ENCODE measurements around the gene PTBP1. TPM values are rescaled to one million over a fixed set of nuclear protein-coding genes. Genes with fewer than 3 reads are reported as not detected.

PTBP1 gene
- total and polyA plus RNA-seq, 8 donors = 83.3 to 160 (median 115) TPM

GRCh38 chr19:801030-801860 is 4.0 kb downstream of the PTBP1 start:
- peaks cover 7 to 26% (median 25%) of the 10 kb centered on the region in 3 donors for H3K36me3 ChIP-seq
- intact Hi-C loops (cut with DNase I) = no loop called here
- peaks cover 30 to 34% (median 30%) of the 10 kb centered on the region in 3 donors for H3K4me1 ChIP-seq
- peak overlapping the region; percentile 20 to 97 (median 82) for H3K27ac ChIP-seq
- DNase-seq = peak; percentile 66 to 92 (median 77)
- no peaks in the 10 kb centered on the region for H3K9me3 ChIP-seq
- H3K27me3 ChIP-seq = no peaks in the 10 kb centered on the region
- FAIRE-seq = no peak
- TF ChIP-seq CTCF (IDR thresholded peaks at IDR 0.05) = no peak
- peak in 3 of 4 donors; percentile 4 to 10 (median 5) for ATAC-seq
- H3K4me3 ChIP-seq = peak overlapping the region in 3 of 4 donors; percentile 3 to 87 (median 74)
- WGBS, 2 donors = 23 to 28% methylated on average over 29 of the region's 29 CpGs

- DNase-seq = peak in 2 of 6 donors; percentile 57 to 70
- H3K4me3 ChIP-seq = peak overlapping the region in 2 of 4 donors; percentile 74 to 87
- no peak for FAIRE-seq
- peak in 1 of 4 donors; percentile 8 for ATAC-seq
- WGBS, 2 donors = 34 to 40% methylated on average over 23 of the region's 23 CpGs
- no peaks in the 10 kb centered on the region for H3K9me3 ChIP-seq
- intact Hi-C loops (cut with DNase I) = no loop called here
- no peaks in the 10 kb centered on the region for H3K27me3 ChIP-seq
- peak overlapping the region in 3 of 4 donors; percentile 68 to 97 (median 96) for H3K27ac ChIP-seq
- peaks cover 30 to 34% (median 30%) of the 10 kb centered on the region in 3 donors for H3K4me1 ChIP-seq
- no peak for TF ChIP-seq CTCF (IDR thresholded peaks at IDR 0.05)
- peaks cover 9 to 34% (median 32%) of the 10 kb centered on the region in 3 donors for H3K36me3 ChIP-seq
Observed at GRCh38 chr19:801861-802497, 4.7 kb downstream of the PTBP1 start.

GRCh38 chr19:802498-803098 is 5.3 kb downstream of the PTBP1 start:
- DNase-seq = peak in 1 of 6 donors; percentile 32
- intact Hi-C loops (cut with DNase I) = no loop called here
- no peak for TF ChIP-seq CTCF (IDR thresholded peaks at IDR 0.05)
- H3K4me1 ChIP-seq = peaks cover 30 to 34% (median 30%) of the 10 kb centered on the region in 3 donors
- H3K4me3 ChIP-seq = peak overlapping the region in 1 of 4 donors; percentile 17
- no peak for FAIRE-seq
- WGBS, 2 donors = 72 to 75% methylated on average over 28 of the region's 28 CpGs
- no peak for ATAC-seq
- H3K9me3 ChIP-seq = no peaks in the 10 kb centered on the region
- peaks cover 9 to 38% (median 38%) of the 10 kb centered on the region in 3 donors for H3K36me3 ChIP-seq
- no peak overlapping the region for H3K27ac ChIP-seq
- no peaks in the 10 kb centered on the region for H3K27me3 ChIP-seq

- no peak for ATAC-seq
- H3K36me3 ChIP-seq = peaks cover 9 to 44% (median 44%) of the 10 kb centered on the region in 3 donors
- H3K4me1 ChIP-seq = peaks cover 30 to 34% (median 30%) of the 10 kb centered on the region in 3 donors
- H3K27ac ChIP-seq = no peak overlapping the region
- no peaks in the 10 kb centered on the region for H3K9me3 ChIP-seq
- H3K4me3 ChIP-seq = peak overlapping the region in 1 of 4 donors; percentile 17
- FAIRE-seq = no peak
- no peaks in the 10 kb centered on the region for H3K27me3 ChIP-seq
- intact Hi-C loops (cut with DNase I) = no loop called here
- no peak for TF ChIP-seq CTCF (IDR thresholded peaks at IDR 0.05)
- no peak for DNase-seq
- WGBS, 2 donors = 85 to 91% methylated on average over 17 of the region's 17 CpGs
Observed at GRCh38 chr19:803099-803561, 5.9 kb downstream of the PTBP1 start.

All from pancreas (tissue), 10 donors.